ES-I3 (cell line): ENCODE data around the gene SHLD1.

ENCODE experiments used
- H3K36me3 ChIP-seq: 2 replicates; pipeline ENCODE4 v1.6.1; 2013; ENCODE audit warnings: mild to moderate bottlenecking, low read length, control low read depth, moderate library complexity; ENCODE audit not compliant: insufficient read depth
- H3K4me1 ChIP-seq: 2 replicates; pipeline ENCODE4 v1.6.1; 2013; ENCODE audit warnings: mild to moderate bottlenecking, control low read depth, low read length; ENCODE audit not compliant: insufficient read depth
- H3K9ac ChIP-seq: 2 replicates; pipeline ENCODE4 v1.6.1; 2013; ENCODE audit warnings: low read depth, mild to moderate bottlenecking, low read length, moderate library complexity
- H3K9me3 ChIP-seq: 2 replicates; pipeline ENCODE4 v1.6.1; 2013; ENCODE audit warnings: mild to moderate bottlenecking, low read length, moderate library complexity; ENCODE audit not compliant: control insufficient read depth, insufficient read depth

Gene SHLD1

DNA sequence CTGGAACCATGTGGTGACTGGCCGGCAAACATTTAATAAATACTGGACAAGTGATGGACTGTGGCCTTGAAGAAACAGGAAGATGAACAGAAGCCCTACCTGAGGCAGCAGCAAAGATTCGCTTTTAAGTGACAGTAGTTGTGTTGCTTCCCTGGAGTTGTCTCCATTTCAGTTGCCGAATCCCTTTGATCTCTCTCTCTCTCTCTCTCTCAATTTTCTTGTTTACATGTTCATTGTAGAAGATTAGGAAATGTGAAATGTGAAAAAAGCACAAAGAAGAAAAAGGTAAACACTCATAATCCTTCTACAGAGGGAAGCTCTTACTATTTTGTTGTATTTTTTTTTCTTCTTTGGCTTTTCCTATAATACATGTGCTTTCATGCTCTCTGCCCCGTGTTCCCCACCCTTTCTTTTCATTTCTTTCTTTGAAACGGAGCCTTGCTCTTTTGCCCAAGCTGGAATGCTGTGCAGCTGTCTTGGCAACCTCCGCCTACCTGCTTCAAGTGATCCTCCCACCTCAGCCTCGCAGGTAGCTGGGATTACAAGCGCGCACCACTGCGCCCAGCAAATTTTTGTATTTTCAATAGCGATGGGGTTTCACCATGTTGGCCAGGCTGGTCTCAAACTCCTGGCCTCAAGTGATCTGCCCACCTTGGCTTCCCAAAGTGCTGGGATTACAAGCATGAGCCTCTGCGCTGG lies 81.5 kb downstream of the SHLD1 start:
- Histone ChIP-seq H3K9me3 (peaks cover 4% of the 10 kb centered on the region; the same call in 1 of the 2 replicates), H3K4me1 (peaks cover 4% of the 10 kb centered on the region), H3K9ac (no peak overlapping the region)

DNA sequence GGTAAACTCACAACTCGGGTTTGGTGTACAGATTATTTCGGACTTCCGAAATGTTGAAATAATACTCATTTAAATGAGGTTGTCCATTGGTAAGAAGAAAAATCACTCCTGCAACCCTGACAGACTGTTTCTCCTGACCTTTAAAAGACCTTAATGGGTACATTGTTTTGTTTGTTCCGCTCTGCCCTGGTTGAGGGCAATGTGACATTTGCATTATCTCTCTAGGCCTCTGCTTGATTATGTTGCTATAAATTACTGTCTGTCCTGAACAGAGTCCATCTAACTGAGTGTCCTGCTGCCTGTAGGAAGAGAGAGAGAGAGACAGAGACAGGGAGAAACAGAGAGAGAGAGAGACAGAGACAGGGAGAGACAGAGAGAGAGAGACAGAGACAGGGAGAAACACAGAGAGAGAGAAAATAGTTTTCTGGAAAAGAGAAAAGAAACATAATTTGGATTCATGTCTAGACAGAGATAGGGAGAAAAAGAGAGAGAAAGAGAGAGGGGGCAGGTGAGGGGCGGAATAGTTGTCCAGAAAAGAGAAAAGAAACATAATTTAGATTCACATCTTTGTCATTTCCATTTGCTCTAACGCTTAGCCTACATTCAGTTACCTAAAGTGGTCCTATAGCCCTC lies 83.2 kb downstream of the SHLD1 start:
- Histone ChIP-seq H3K9me3 (peaks cover 4% of the 10 kb centered on the region; the same call in 1 of the 2 replicates), H3K4me1 (peaks cover 4% of the 10 kb centered on the region), H3K9ac (no peak overlapping the region), H3K36me3 (no peaks in the 10 kb centered on the region)

More for the DNA sequence above, 81.5 kb downstream of the SHLD1 start:
- no peaks in the 10 kb centered on the region for H3K36me3 ChIP-seq

DNA sequence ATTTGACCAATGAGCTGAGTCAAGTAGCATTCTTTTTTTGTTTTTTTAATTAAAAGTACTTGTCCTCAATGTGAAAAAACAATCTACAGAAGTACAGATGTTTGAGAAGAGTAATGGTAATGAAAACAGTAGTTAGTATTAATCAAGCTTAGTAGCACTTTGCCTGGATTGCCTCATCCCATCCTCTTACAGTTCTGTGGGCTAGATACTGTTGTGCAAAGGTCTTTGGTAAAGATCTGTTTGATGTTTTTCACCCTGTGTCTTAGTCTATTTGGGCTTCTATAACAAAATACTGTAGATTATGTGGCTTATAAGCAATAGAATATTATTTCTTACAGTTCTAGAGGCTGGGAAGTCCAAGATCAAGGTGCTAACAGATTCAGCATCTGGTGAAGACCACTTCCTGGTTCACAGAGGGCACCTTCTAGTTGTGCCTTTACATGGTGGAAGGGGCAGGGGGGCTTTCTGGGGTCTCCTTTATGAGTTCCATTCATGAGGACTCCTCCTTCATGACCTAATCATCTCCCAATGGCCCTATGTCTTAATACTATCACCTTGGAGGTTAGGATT lies 84.3 kb downstream of the SHLD1 start:
- Histone ChIP-seq H3K4me1 (peaks cover 4% of the 10 kb centered on the region), H3K9ac (no peak overlapping the region), H3K36me3 (no peaks in the 10 kb centered on the region), H3K9me3 (peaks cover 4% of the 10 kb centered on the region; the same call in 1 of the 2 replicates)

DNA sequence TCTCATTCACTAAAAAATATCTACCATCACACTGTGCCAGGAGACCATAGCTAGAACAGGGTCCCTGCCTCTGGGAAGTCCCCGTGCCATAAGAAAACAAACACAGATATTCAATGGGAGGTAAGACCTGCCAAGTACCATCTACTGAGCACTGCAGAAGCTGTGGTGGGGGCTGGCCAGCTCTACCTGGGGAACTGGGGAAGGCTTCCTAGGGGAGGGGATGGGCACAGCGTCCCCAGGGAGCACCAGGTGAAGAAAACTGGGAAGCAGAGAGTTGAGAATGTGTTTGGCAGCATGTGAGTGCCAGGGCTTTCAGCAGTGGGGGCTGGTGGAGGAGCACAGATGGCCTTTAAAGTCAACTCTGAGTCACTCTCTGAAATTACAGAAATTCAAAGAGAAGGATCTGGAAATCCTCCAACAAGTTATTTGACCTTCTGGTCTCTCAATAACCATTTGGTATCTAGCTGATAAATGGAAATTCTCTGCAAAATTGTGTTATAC lies 85.2 kb downstream of the SHLD1 start:
- Histone ChIP-seq H3K9ac (no peak overlapping the region), H3K9me3 (peaks cover 4% of the 10 kb centered on the region; the same call in 1 of the 2 replicates), H3K36me3 (no peaks in the 10 kb centered on the region), H3K4me1 (peaks cover 4% of the 10 kb centered on the region)

DNA sequence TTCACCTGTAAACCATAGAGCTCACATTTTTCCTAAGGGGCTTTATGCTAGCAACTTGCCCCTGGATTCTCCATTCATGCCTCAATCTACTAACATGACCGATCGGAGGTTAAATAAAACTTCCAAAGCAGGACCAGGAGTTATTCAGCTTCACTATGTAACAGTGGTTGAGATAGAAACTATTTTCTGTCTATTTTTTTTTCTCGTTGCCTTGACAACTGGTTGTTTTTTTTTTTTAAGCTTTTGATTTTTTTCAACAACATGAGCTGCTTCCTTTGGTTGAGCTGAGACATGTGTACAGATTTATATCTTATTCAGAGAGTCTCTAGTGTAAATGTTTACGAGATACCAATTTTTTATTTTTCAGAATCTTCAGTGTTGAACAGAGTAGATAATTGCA lies 85.7 kb downstream of the SHLD1 start:
- no peaks in the 10 kb centered on the region for H3K36me3 ChIP-seq

DNA sequence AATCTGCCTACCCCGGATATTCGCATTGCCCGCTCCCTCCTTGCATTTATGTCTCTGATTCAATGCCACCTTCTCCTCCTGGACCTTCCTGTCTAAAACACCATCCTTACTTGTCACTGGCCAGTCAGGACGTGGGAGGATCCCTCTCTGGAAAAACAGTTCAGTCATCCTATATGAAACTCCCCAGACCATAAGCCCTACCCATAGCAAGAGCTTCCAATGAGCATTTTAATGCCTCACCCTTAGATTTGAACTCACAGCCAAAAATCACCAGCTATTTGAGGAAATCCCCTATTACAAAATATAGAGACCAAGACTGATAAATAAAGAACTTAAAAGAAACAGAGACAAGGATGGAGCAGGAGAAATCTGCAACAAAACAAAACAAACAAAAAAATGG lies 86.4 kb downstream of the SHLD1 start:
- no peak overlapping the region for H3K9ac ChIP-seq
- no peaks in the 10 kb centered on the region for H3K36me3 ChIP-seq
- peaks cover 4% of the 10 kb centered on the region; the same call in 1 of the 2 replicates for H3K9me3 ChIP-seq
- peaks cover 4% of the 10 kb centered on the region for H3K4me1 ChIP-seq

More for the DNA sequence above, 85.7 kb downstream of the SHLD1 start:
- Histone ChIP-seq H3K9ac (no peak overlapping the region), H3K4me1 (peaks cover 4% of the 10 kb centered on the region), H3K9me3 (peaks cover 4% of the 10 kb centered on the region; the same call in 1 of the 2 replicates)

DNA sequence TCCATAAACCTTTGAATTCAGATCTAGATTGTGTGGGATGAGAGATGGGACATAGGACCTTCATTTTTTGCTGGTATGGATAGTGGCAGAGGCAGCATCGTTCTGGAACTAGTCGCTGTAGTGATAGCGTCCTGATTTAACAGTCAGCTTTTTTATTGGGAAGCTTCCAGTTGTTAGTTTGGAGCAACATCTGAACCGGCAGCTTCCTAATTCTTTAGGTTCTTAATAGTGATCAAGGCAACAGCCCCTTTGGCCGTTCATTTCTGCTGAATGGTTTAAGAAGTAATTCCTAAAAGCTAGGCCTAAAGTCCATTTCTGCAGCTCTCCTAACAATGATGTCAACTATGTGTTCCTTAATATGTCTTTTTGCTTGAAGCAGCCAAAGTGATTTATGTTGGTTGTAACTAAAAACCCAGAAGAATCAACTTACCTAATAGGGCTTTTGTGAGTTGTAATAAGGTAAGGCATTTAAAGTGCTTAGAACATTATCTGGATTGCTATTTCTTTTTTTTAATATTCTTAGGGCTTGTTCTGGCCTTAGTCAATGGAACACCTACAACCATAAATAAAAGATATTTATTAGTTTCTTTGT lies 90.3 kb downstream of the SHLD1 start:
- H3K9ac ChIP-seq, result no peak overlapping the region
- H3K36me3 ChIP-seq, result no peaks in the 10 kb centered on the region
- H3K9me3 ChIP-seq, result no peaks in the 10 kb centered on the region; the same call in 1 of the 2 replicates
- peaks cover 4% of the 10 kb centered on the region for H3K4me1 ChIP-seq

DNA sequence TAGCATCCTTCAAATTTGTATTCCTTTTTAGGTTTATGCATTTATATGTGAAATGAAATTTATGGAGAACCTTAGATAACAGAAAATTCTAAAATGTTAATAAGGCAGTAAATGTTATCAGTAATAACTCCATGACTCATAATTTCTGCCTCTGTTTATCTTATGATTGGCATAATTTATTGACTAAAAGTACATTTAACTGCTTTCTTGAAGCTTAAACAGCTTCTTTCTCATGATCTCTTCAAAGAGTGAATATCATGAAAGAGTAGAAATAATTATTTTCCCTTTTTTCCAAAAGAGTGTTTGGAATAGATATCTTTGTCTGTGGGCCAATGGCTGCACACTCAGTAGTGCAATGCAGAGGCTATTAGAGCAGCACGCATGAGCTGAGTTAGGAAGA lies 91.3 kb downstream of the SHLD1 start:
- Histone ChIP-seq H3K9ac (no peak overlapping the region), H3K4me1 (no peaks in the 10 kb centered on the region), H3K36me3 (no peaks in the 10 kb centered on the region), H3K9me3 (no peaks in the 10 kb centered on the region; the same call in 1 of the 2 replicates)

DNA sequence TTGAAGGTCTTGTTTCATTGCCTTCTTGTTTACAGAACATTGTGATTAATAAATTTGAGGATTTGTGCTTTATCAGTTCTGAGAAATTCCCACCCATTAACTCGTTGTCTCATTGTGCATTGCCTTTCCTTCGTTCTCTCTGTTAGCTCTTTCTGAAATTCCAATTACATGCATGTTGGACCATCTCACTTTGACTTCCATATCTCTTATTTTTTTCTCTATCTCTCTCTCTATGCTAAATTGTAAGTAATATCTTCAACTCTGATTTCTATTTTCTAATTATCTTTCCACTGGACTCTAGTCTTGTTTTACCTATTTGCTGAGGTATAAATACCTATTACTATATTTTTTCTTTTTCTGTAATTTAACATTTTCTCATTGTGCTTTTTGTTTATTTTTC lies 92.3 kb downstream of the SHLD1 start:
- H3K9me3 ChIP-seq, result no peaks in the 10 kb centered on the region; the same call in 1 of the 2 replicates

DNA sequence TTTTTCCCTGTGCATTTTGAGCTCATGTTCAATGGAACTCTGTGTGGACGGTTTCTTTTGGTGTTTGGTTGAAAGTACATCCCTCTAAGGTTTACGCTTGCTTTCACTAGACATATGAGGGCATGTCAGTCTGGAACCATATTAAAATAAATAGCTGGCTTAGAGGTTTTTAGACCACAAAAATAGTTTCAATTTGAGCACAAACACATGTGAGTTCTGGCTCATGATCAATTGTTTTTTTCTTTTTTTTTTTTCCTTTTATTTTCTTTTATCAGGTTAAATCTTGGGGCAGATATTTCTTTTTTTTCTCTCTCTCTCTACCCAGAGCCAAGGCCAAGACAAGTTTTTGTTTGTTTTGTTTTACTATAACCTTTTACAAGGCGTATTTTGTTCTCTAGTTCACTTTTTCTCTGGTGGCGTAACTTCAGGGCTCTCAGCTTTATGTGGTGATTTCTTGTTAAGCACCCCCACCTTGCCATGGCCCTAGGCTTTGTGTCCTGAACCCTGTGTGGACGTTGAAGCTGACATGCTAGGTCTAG lies 92.9 kb downstream of the SHLD1 start:
- Histone ChIP-seq H3K4me1 (no peaks in the 10 kb centered on the region), H3K9ac (no peak overlapping the region), H3K9me3 (no peaks in the 10 kb centered on the region; the same call in 1 of the 2 replicates), H3K36me3 (no peaks in the 10 kb centered on the region)

More for the DNA sequence above, 92.3 kb downstream of the SHLD1 start:
- Histone ChIP-seq H3K4me1 (no peaks in the 10 kb centered on the region), H3K9ac (no peak overlapping the region), H3K36me3 (no peaks in the 10 kb centered on the region)

DNA sequence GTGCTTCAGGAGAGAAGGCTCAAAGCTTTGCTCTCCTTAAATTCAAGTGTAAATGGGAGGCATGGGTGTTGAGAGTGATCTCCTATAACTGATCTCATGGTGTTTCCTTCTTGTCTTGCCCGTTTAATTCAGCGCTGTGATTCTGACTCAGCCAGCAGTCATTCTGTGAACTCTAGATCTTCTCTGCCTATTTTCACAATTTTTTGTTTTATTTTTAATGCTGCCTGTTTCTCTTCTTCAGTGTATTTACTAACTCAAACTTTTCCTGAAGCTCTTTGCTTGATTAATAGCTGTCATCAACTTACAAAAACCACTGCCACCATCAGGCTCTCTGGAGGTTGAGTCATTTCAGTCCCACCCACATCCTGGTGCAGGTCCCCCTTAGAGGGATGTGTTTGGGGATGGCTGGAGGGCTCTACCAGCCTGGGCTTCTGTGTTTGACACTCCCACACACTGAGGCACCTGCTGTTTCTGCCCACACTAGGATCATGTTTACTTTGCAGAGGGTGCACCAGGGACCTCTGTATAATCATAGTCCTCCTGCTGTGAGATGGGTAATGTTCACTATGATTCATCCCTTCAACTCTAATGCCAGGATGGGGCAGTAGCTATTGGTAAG lies 94.0 kb downstream of the SHLD1 start:
- H3K36me3 ChIP-seq, result no peaks in the 10 kb centered on the region
- no peaks in the 10 kb centered on the region for H3K4me1 ChIP-seq
- H3K9ac ChIP-seq, result no peak overlapping the region
- no peaks in the 10 kb centered on the region; the same call in 1 of the 2 replicates for H3K9me3 ChIP-seq

DNA sequence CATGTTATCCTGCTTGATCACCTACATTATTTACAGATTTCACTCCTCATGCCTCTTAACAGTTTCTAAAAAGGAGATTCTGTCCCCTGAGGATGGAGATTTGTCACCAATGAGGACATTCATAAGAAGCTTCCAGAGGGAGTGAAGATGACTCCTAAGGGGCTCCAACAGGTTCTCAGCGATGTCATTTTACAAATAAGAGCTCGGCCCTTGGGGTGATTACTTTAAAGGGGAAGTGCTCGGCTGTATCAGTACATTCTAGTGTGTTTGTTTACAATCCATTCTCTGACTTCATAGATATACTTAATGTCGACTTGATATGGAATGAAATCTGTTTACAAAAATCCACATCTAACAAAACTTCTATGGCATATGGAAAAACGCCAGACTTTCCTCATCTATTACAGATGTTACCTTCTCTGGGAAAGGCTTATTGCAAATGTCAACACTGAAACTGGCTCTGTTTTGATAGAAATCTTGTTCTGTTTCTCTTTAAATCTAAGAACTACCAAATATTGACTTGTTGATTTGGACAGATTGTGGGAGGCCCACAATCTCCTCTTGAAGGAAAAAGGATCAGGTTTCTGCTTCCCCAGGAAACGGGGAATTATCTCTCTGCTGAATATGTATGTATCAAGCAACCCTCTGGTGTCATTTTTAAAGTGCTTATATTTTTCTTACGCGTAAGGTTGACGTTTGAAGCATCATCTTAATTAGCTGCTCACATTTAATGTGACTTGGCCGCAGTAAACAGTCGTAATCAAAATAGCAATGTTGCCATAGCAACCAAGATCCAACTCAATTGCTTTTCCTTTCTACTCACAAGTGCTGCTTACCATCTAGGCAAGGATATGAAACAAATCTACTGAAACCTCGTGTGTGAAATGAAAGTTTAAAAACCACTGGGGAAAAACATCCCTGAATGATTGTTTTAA lies 95.7 kb downstream of the SHLD1 start:
- H3K36me3 ChIP-seq, result no peaks in the 10 kb centered on the region
- H3K9me3 ChIP-seq, result no peaks in the 10 kb centered on the region; the same call in 1 of the 2 replicates
- no peak overlapping the region for H3K9ac ChIP-seq
- no peaks in the 10 kb centered on the region for H3K4me1 ChIP-seq
